Common myeloid progenitor, CD34-positive (primary cell): ENCODE data around the gene OPN1LW.
"Not testable (repeated sequence)": the region's sequence is repeated elsewhere in the genome, so short reads cannot be mapped to it uniquely, and the experiment has no call there.

ENCODE experiments used
- CTCF ChIA-PET: fragments of 350-600 bp; sonication (Branson Sonifier 250); formaldehyde crosslinking; loops from one replicate; lab custom pipeline; 2021; ENCODE audit warnings: antibody characterized with exemption; lab: Charles Lee
- POLR2A ChIA-PET: fragments of 350-600 bp; sonication (Branson Sonifier 250); formaldehyde crosslinking; loops from one replicate; lab custom pipeline; 2021; ENCODE audit warnings: antibody characterized with exemption; lab: Charles Lee
- DNase-seq, 3 donors: peaks; one replicate each; pipeline versions ENCODE4 v3.0.0 to v3.0.0-alpha.2; 2013
- H3K27ac ChIP-seq, 2 experiments: 1 replicate in 1 of 2; 2 replicates in 1 of 2; pipeline ENCODE4 v1.7.0; 2013; ENCODE audit warnings: inconsistent platforms in 2 of 2, low read length in 2 of 2, mild to moderate bottlenecking in 2 of 2, low read depth in 1 of 2, moderate library complexity in 1 of 2; ENCODE audit not compliant: severe bottlenecking in 2 of 2, insufficient read depth in 1 of 2, poor library complexity in 1 of 2
- H3K27me3 ChIP-seq, 5 experiments: replicated peaks in 2 of 5; 1 replicate in 3 of 5; 2 replicates in 2 of 5; pipeline versions ENCODE4 v1.6.1 to v1.7.0; 2013; ENCODE audit warnings: low read length in 4 of 5, mild to moderate bottlenecking in 2 of 5, moderate library complexity in 2 of 5, inconsistent platforms in 1 of 5; ENCODE audit not compliant: insufficient read depth in 5 of 5, control insufficient read depth in 4 of 5
- H3K36me3 ChIP-seq, 4 experiments: 1 replicate in 2 of 4; 2 replicates in 2 of 4; pipeline versions ENCODE4 v1.6.1 to v1.7.0; 2013; ENCODE audit warnings: low read length in 3 of 4, control low read depth in 1 of 4, mild to moderate bottlenecking in 1 of 4; ENCODE audit not compliant: control insufficient read depth in 4 of 4, insufficient read depth in 4 of 4
- H3K4me1 ChIP-seq, 4 experiments: 1 replicate in 3 of 4; 2 replicates in 1 of 4; pipeline versions ENCODE4 v1.6.1 to v1.7.1; 2013; ENCODE audit warnings: low read length in 3 of 4, mild to moderate bottlenecking in 3 of 4, control low read depth in 1 of 4, inconsistent platforms in 1 of 4, moderate library complexity in 1 of 4; ENCODE audit not compliant: control insufficient read depth in 4 of 4, insufficient read depth in 4 of 4; ENCODE audit errors: control extremely low read depth in 1 of 4
- H3K4me3 ChIP-seq, 7 experiments: 1 replicate in 4 of 7; 2 replicates in 3 of 7; pipeline versions ENCODE4 v1.5.1 to v1.7.0; 2013; ENCODE audit warnings: mild to moderate bottlenecking in 7 of 7, low read length in 6 of 7, moderate library complexity in 6 of 7, inconsistent platforms in 2 of 7, low read depth in 2 of 7, control low read depth in 1 of 7; ENCODE audit not compliant: insufficient read depth in 4 of 7, control insufficient read depth in 1 of 7; ENCODE audit errors: extremely low read depth in 1 of 7
- H3K9me3 ChIP-seq, 5 experiments: 1 replicate in 4 of 5; 2 replicates in 1 of 5; pipeline versions ENCODE4 v1.6.1 to v1.7.1; 2013; ENCODE audit warnings: low read length in 4 of 5, mild to moderate bottlenecking in 2 of 5, inconsistent platforms in 1 of 5, low read depth in 1 of 5, moderate library complexity in 1 of 5; ENCODE audit not compliant: control insufficient read depth in 4 of 5, insufficient read depth in 2 of 5; ENCODE audit errors: control extremely low read depth in 1 of 5
- WGBS: methylation state at CpG from one replicate; pipeline ENCODE4 v1.1.5; 2013; ENCODE audit not compliant: insufficient coverage; 5-methylcytosine and 5-hydroxymethylcytosine counted together

Gene OPN1LW

DNA sequence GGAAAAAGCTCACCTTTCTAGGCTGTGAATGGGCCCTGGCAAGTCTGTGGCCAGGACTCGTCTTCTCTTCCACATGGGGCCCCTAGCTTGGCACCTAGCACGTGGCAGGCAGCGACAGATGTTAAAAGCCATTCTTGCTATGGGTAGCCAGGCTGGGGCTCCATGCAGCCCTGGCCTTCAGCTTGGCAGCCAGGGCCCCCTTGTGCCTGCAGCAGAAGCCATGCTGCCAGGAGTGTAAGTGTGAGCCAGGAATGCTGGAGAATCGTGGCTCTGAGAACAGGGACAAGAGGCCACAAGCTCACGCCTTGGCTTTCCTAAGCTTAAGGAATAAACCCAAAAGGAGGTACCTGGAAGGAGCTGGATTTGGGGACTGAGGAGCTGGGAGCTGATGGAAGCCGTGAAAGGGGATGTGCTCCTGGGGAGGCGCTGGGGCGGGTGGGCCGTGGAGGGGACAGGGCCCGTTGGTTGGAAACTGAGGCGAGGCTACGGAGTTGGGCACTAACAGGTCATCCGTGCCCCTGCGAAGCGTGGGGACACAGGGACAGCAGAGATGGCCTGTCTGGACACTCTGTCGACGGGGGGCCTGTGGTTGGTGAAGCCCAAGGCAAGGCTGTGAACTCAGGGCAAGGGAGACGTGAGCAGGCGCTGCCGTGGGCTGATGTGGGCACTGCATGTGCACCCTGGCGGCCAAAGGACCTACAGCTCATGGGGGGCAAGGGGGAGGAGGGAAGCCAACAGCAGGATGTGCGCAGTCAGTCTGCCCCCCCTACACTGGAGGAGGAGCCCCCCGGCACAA is 895 bp upstream of the OPN1LW start:
- CTCF ChIA-PET = no interaction called here
- Histone ChIP-seq H3K36me3 (no peaks in the 10 kb centered on the region), H3K4me1 (no peaks in the 10 kb centered on the region), H3K27ac (no peak overlapping the region), H3K9me3 (no peaks in the 10 kb centered on the region), H3K27me3 (peaks cover 0 to 6% (median 0%) of the 10 kb centered on the region in 5 experiments), H3K4me3 (no peak overlapping the region)
- 91% methylated on average over 21 of the region's 23 CpGs for WGBS
- POLR2A ChIA-PET = no interaction called here
- no peak for DNase-seq

DNA sequence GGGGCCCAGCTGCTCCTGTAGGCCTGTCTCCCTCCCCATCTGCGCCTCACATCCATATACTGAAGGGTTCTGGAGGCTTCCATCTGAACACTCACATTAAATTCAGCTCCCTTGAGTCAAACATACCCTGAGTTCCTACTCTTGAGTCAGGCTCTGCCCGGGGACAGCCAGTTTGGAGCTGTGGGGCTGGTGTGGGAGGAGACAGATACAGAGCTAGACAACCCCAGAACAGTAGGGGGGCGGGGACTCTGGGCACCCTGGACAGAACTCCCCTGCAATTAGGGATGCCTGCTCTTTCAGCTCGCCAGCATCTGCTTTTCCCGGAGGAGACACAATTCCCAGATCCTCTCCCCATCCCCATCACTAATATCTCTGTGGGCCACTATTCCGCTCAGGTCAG is 7.0 kb downstream of the OPN1LW start:
- H3K27me3 ChIP-seq, POLR2A ChIA-PET, H3K27ac ChIP-seq, H3K9me3 ChIP-seq, H3K36me3 ChIP-seq, DNase-seq, H3K4me1 ChIP-seq, CTCF ChIA-PET, H3K4me3 ChIP-seq: not testable (repeated sequence)
- no CpG with 5 or more reads among the region's 6 CpGs for WGBS

DNA sequence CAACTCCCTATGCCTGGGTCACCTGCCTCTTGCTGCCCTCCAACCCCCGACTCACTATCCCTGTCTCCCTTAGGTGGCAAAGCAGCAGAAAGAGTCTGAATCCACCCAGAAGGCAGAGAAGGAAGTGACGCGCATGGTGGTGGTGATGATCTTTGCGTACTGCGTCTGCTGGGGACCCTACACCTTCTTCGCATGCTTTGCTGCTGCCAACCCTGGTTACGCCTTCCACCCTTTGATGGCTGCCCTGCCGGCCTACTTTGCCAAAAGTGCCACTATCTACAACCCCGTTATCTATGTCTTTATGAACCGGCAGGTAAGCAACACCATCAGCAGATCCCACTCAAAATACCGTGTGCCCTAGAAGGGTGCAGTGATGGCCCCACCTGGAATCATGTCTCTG is 12.2 kb downstream of the OPN1LW start:
- 98% methylated on average over 5 of the region's 11 CpGs for WGBS
- H3K4me3 ChIP-seq, H3K27ac ChIP-seq, H3K9me3 ChIP-seq, CTCF ChIA-PET, DNase-seq, H3K36me3 ChIP-seq, H3K27me3 ChIP-seq, POLR2A ChIA-PET, H3K4me1 ChIP-seq: not testable (repeated sequence)

DNA sequence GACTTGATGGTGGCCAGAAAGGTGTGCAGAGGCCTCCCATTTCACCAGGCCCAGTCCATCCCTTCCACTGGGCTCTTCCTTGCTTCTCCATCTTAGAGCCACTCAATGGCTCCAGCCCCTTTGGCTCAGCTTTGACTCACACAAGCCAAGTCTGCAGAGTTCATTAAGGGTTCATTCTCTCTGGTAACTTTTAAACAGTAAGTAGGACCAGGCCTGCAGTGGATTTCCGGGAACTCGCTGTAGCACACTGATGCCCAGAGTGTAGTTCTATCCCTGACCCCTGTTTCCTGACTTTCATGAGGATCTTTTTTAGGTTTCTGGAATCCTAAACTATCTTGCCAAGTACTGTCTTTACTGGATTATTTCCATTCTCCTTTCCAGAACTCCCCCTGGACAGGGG is 13.2 kb downstream of the OPN1LW start:
- not testable (repeated sequence) for H3K4me3 ChIP-seq, DNase-seq

DNA sequence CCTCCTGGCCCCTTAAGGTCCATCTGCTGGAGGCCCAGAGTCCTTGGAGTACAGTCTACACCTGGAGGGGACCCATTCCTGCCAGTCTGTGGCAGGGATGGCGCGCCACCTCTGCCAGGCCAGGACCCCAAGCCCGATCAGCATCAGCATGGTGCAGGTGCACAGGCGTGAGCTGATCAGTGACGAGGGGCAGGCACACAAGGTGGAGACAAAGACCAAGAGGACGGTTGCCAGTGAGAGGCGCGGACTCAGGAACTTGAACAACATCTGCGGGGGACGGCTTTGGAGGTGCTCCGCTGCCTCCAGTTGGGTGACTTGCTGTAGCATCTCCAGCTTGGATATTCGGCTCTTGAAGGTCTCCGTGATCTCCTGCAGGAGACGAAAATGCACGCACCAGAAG is 15.3 kb downstream of the OPN1LW start:
- H3K36me3 ChIP-seq, POLR2A ChIA-PET, H3K27ac ChIP-seq, CTCF ChIA-PET, H3K27me3 ChIP-seq, H3K4me1 ChIP-seq, H3K9me3 ChIP-seq, DNase-seq, H3K4me3 ChIP-seq: not testable (repeated sequence)
- no CpG with 5 or more reads among the region's 15 CpGs for WGBS

More for the DNA sequence above, 13.2 kb downstream of the OPN1LW start:
- H3K27me3 ChIP-seq, H3K27ac ChIP-seq, H3K4me1 ChIP-seq, H3K9me3 ChIP-seq, H3K36me3 ChIP-seq, CTCF ChIA-PET, POLR2A ChIA-PET: not testable (repeated sequence)
- no CpG with 5 or more reads among the region's 2 CpGs for WGBS

DNA sequence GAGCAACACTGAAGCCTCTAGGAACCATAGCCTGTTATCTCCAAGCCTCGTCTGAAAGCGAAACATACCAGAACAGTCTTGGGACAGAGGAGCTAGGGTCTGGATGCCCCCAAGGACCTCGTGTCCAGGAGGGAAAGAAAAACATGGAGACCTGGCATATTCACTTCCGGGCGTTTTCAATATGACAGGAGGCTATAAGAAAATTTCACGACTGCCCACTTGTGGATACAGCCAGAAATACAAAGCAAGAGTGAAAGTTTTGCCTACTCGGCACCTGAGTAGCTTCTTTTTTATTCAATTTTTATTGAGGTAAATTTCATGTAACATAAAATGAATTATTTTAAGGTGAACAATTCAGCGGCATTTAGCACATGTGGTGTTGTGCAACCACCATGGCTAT is 20.9 kb downstream of the OPN1LW start:
- WGBS = no CpG with 5 or more reads among the region's 8 CpGs
- POLR2A ChIA-PET, H3K9me3 ChIP-seq, CTCF ChIA-PET, H3K27ac ChIP-seq, H3K4me1 ChIP-seq, DNase-seq, H3K36me3 ChIP-seq, H3K4me3 ChIP-seq, H3K27me3 ChIP-seq: not testable (repeated sequence)

DNA sequence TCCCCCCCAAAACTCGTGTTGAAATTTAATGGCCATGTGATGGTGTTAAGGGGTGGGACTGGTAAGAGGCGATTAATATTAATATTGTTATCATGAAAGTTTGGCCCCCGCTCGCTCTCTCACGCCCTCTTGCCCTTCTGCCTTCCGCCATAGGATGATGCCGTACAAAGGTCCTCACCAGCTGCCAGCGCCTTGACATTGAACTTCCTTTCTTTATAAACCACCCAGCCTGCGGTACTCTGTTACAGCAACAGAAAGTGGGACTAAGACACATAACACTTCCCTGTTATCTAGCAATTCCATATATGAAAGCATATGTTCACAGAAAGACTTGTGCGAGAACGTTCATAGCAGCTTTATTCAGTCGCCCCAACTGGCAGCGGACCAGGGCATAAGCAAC is 24.3 kb downstream of the OPN1LW start:
- CTCF ChIA-PET, H3K36me3 ChIP-seq, H3K27ac ChIP-seq, H3K4me1 ChIP-seq, H3K9me3 ChIP-seq, POLR2A ChIA-PET, H3K4me3 ChIP-seq, DNase-seq, H3K27me3 ChIP-seq: not testable (repeated sequence)
- no CpG with 5 or more reads among the region's 13 CpGs for WGBS
